Parathyroid adenoma (tissue), 2 donors: ENCODE data around the gene CHRNA7.

Experiments used
- H2AFZ ChIP-seq: fragments of 300-600 bp; sonication (generic); one replicate; pipeline ENCODE4 v1.7.0; 2017; ENCODE audit warnings: antibody characterized with exemption, mild to moderate bottlenecking
- H3K27ac ChIP-seq: fragments of 300-600 bp; sonication (generic); one replicate; pipeline ENCODE4 v1.7.0; 2017
- H3K27me3 ChIP-seq: fragments of 300-600 bp; sonication (generic); one replicate; pipeline ENCODE4 v1.7.0; 2017; ENCODE audit warnings: low read length; ENCODE audit not compliant: control insufficient read depth, insufficient read depth
- H3K36me3 ChIP-seq: fragments of 300-600 bp; sonication (generic); one replicate; pipeline ENCODE4 v1.7.0; 2017; ENCODE audit warnings: low read length; ENCODE audit not compliant: control insufficient read depth, insufficient read depth
- H3K4me1 ChIP-seq: fragments of 300-600 bp; sonication (generic); one replicate; pipeline ENCODE4 v1.7.0; 2017; ENCODE audit warnings: control low read depth
- H3K4me2 ChIP-seq: fragments of 300-600 bp; sonication (generic); one replicate; pipeline ENCODE4 v1.7.0; 2017; ENCODE audit warnings: low read length
- H3K4me3 ChIP-seq: fragments of 300-600 bp; sonication (generic); one replicate; pipeline ENCODE4 v1.7.0; 2017; ENCODE audit warnings: low read depth, low read length
- H3K79me2 ChIP-seq: fragments of 300-600 bp; sonication (generic); one replicate; pipeline ENCODE4 v1.7.0; 2017; ENCODE audit warnings: control low read depth
- H3K9ac ChIP-seq: fragments of 300-600 bp; sonication (generic); one replicate; pipeline ENCODE4 v1.7.0; 2017; ENCODE audit warnings: mild to moderate bottlenecking
- H3K9me3 ChIP-seq: fragments of 300-600 bp; sonication (generic); one replicate; pipeline ENCODE4 v1.7.0; 2017; ENCODE audit warnings: low read length; ENCODE audit not compliant: control insufficient read depth
- TF ChIP-seq, protein P1 (sequence below): fragments of 300-600 bp; sonication (generic); IDR thresholded peaks from one replicate; pipeline ENCODE4 v1.7.0; 2017; ENCODE audit warnings: antibody characterized with exemption, mild to moderate bottlenecking
- donor health status: primary hyperparathyroidism.

CHRNA7 gene

DNA sequence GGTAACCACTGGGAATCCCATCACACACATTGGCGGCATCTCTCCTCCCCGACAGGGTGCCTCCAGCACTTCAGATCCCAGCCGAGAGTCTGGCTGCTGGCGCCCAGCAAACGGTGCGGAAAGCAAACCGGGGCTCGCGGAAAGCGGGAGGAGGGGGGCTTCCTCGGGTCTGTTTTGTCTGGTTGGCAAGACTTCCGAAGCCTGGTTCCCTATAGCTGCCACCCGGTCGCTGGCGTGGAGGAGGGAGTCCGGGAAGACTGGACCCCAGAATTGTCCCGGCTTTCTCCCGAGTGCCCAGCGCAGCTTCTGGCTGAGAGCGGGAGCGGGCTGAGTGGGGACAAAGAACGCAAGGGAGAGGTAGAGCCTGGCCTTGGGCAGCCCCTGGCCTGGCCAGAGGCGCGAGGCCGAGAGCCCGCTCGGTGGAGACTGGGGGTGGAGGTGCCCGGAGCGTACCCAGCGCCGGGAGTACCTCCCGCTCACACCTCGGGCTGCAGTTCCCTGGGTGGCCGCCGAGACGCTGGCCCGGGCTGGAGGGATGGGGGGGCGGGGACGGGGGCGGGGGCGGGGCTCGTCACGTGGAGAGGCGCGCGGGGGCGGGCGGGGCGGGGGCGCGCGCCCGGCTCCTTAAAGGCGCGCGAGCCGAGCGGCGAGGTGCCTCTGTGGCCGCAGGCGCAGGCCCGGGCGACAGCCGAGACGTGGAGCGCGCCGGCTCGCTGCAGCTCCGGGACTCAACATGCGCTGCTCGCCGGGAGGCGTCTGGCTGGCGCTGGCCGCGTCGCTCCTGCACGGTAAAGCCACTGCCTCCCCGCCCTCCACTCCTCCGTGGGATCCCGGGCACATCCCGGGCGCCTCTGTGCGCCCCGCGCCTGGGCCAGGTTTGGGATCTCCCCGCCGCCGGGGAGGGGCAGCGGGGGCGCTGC is at the start of gene CHRNA7:
Gene CHRNA7, plus strand, starts transcription at position 654 of the 920 bp plus-strand sequence. Its CDS starts 80 bp downstream, at position 734.
- TF ChIP-seq, protein P1, sequence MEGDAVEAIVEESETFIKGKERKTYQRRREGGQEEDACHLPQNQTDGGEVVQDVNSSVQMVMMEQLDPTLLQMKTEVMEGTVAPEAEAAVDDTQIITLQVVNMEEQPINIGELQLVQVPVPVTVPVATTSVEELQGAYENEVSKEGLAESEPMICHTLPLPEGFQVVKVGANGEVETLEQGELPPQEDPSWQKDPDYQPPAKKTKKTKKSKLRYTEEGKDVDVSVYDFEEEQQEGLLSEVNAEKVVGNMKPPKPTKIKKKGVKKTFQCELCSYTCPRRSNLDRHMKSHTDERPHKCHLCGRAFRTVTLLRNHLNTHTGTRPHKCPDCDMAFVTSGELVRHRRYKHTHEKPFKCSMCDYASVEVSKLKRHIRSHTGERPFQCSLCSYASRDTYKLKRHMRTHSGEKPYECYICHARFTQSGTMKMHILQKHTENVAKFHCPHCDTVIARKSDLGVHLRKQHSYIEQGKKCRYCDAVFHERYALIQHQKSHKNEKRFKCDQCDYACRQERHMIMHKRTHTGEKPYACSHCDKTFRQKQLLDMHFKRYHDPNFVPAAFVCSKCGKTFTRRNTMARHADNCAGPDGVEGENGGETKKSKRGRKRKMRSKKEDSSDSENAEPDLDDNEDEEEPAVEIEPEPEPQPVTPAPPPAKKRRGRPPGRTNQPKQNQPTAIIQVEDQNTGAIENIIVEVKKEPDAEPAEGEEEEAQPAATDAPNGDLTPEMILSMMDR = peak; percentile 16
- Histone ChIP-seq H3K4me2 (peak within 1 kb of the TSS; percentile 94), H3K4me3 (peak within 1 kb of the TSS; percentile 60), H2AFZ (peak within 1 kb of the TSS; percentile 93), H3K9ac (peak within 1 kb of the TSS; percentile 46), H3K4me1 (peaks cover 3% of the 10 kb centered on the region), H3K79me2 (no peaks in the 10 kb centered on the region), H3K27ac (peak within 1 kb of the TSS; percentile 77), H3K27me3 (no peaks in the 10 kb centered on the region), H3K9me3 (no peaks in the 10 kb centered on the region), H3K36me3 (no peaks in the 10 kb centered on the region)

DNA sequence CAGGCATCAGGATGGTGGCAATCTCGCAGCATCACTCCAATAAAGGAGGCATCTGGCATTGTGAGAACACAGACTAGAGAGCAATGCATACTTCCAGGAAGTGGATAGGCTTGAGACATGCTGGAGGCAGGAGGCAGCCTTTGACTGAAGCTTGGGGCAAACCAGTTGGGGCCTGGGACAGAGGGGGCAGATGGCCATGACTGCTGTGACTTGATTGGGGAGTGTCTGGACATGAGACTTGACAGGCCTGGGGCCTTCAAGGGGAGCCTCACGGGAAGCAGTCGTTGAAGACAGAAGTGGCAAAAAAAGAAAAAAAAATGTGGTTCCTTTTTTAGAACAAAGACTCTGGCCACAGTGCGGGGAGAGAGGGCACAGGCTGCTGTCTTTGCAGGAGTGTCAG is 44.7 kb upstream of the CHRNA7 start:
- no peaks in the 10 kb centered on the region for H3K4me1 ChIP-seq
- H3K9me3 ChIP-seq = no peaks in the 10 kb centered on the region
- H3K27ac ChIP-seq = no peak overlapping the region
- no peak overlapping the region for H2AFZ ChIP-seq
- H3K4me3 ChIP-seq = no peak overlapping the region
- no peaks in the 10 kb centered on the region for H3K27me3 ChIP-seq
- H3K9ac ChIP-seq = no peak overlapping the region
- no peaks in the 10 kb centered on the region for H3K79me2 ChIP-seq
- no peak overlapping the region for H3K4me2 ChIP-seq
- no peaks in the 10 kb centered on the region for H3K36me3 ChIP-seq
- TF ChIP-seq, protein P1 = no peak

DNA sequence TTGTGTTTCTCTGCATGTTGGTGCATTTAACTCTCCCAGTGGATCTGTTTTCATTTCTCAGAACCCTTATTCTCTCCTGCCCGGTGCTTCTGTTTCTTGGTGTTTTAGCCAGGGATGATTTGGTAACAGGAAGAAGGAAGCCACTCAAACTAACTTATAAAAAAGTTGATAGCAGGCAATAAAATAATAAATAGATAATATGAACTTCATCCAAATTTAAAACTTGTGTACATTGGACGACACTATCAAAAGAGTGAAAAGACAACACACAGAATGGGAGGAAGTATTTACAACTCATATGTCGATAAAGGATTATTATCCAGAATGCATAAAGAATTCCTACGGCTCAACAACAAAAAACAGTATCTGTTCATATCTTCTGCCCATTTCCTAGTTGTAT is 37.3 kb upstream of the CHRNA7 start:
- no peak overlapping the region for H3K4me2 ChIP-seq
- no peaks in the 10 kb centered on the region for H3K79me2 ChIP-seq
- H3K9me3 ChIP-seq = no peaks in the 10 kb centered on the region
- no peaks in the 10 kb centered on the region for H3K27me3 ChIP-seq
- H3K4me1 ChIP-seq = no peaks in the 10 kb centered on the region
- TF ChIP-seq, protein P1 = no peak
- no peak overlapping the region for H2AFZ ChIP-seq
- no peak overlapping the region for H3K4me3 ChIP-seq
- H3K9ac ChIP-seq = no peak overlapping the region
- H3K36me3 ChIP-seq = no peaks in the 10 kb centered on the region
- no peak overlapping the region for H3K27ac ChIP-seq

DNA sequence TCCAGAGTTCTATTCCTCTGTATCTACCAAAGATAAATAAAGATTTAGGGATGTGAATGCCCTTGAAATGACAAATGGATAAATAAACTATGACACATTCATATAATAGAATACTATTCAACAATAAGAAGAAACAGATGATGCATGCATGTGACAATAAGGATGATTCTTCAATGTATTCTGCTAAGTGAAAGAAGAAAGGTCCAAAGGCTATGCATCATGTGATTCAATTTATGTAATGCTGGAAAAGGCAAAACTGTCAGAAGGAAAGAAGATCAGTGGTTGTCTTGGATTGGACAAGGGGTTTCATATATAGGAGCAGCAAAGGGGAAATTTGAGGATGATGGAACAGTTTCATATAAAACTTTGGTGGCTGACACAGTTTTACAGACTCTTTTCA is 32.6 kb upstream of the CHRNA7 start:
- Histone ChIP-seq H3K79me2 (no peaks in the 10 kb centered on the region), H3K36me3 (no peaks in the 10 kb centered on the region), H3K4me3 (no peak overlapping the region), H2AFZ (no peak overlapping the region), H3K9me3 (no peaks in the 10 kb centered on the region), H3K27me3 (no peaks in the 10 kb centered on the region), H3K9ac (no peak overlapping the region), H3K27ac (no peak overlapping the region), H3K4me2 (no peak overlapping the region), H3K4me1 (no peaks in the 10 kb centered on the region)
- TF ChIP-seq, protein P1 = no peak
